Inferior parietal cortex (tissue), 1 donor: ENCODE results near the gene MICOS13.
"Not testable (repeated sequence)": the region's sequence is repeated elsewhere in the genome, so short reads cannot be mapped to it uniquely, and the experiment has no call there.

Experiments used
- DNase-seq: peaks from one replicate; pipeline ENCODE4 v3.0.0-alpha.2; 2016; ENCODE audit errors: extremely low spot score

The MICOS13 gene, protein sequence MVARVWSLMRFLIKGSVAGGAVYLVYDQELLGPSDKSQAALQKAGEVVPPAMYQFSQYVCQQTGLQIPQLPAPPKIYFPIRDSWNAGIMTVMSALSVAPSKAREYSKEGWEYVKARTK

DNA sequence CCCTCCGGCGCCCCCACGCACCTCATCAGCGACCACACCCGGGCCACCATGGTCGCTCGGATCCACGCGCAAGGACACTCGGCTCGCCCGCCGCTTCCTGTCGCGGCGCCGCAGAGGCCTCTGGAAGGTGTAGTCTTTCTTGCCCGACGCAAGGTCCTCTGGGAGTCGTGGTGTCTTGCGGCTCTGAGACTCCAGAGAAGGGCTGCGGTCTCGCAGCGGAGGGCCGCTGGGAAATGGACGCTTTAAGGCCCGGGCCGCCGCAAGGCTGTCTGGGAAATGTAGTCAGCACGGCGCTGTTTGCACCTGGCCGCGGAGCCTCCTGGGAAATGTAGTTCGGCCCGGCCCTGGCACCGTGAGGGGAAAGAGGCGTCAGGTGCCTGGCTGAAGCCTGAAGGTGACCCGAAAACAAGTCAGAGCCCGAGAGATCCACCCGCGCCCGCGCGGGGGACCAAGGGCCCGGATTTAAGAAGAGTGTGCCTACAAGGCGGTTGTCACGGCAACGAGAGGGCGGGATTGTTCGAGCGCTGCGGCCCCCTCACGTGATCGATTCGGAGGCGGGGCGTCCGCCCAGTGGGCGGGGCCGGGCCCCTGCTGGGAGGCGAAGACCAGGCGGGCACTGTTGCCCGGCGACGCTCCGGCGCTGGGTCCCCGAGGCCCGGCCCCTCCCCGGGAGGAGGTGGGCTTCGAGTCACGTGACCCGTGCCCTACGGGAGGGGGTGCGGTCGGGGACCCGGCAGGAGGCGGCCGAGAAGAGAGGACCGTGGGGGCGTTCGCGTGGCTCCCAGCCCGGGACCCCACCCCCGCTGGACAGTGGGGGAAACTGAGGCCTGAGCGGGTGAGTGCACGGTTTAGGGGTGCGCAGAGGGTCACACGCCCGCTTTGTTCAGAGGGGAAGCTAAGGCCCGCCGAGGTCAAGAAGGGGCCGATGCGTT, at the start of gene MICOS13, which contains the start of gene HSD11B1L:
Gene MICOS13, minus strand, starts transcription at position 80 of the 932 bp plus-strand sequence. Its CDS starts 30 bp downstream, at position 50.
Gene HSD11B1L, plus strand, starts transcription at position 591 of the 932 bp plus-strand sequence. CDS start 3,806 bp downstream, outside the sequence.
- peak; percentile 98 for DNase-seq

DNA sequence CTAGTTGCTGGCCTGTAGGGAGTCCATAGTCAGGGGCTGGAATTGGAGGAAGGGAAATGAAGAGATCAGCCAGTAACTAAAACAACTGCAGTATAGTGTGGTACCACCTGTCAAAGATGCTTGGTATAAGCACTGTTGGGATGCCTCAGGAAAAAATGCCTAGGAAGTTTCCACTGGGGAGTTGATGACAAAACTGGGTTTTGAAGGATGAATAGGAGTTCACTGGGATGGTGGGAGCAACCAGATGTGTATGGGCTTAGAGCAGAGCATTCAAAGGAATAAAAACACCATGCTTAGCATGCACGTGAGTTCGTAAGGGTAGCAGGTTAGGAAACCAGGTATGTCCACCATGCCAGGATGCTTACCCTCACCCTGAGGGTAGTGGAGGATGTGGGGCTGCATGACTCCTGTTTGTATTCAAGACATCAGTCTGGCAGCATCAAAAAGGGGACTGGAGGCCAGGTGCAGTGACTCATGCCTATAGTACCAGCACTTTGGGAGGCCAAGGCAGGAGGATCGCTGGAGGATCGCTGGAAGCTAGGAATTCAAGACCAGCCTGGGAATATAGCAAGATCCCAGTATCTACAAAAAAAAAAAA, 47.2 kb upstream of the MICOS13 start:
- DNase-seq, result no peak

DNA sequence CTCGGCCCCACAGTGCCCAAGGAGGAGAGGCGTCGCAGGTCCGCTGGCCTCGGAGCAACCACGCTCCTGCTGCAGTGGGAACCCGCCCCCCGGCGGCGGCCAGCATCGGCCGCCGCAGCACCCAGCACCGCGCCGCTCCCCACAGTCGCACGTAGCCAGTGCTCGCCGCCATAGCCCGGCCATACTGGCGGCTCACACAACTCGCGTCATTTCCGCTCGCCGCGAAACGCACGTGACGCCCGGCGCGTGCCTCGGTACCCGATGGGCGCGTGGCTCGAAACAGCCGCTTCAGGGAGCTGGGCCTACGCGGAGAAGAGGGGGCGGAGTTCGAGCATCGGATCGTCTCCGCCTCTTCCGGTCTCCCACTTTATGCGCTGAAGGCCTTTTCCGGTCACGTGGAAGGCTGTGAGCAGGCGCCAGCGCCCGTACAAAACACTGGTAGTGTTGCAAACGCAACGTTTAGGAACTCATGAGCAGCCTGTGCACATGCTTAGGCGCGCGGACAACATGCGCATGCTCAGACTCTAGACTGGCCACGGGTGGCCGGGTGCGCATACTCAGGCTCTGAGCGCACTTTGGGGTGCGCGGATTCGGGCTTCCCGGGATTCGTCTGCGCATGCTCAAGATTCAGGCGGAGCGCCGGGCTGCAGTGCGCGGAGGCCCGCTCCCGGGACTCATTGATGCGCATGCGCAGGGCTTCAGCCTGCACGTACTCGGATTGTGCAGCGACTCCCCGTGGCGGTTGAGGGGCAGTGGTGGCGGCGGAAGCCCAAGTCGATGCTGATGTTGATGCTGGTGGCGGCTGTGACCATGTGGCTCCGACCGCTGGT, 39.9 kb upstream of the MICOS13 start, which contains the start of the genes CATSPERD and LONP1:
Gene CATSPERD, plus strand, starts transcription at position 677 of the 830 bp plus-strand sequence. Its CDS starts 101 bp downstream, at position 778.
Gene LONP1, minus strand, starts transcription at position 186 of the 830 bp plus-strand sequence. Its CDS starts 14 bp downstream, at position 172.
- peak; percentile 99 for DNase-seq

DNA sequence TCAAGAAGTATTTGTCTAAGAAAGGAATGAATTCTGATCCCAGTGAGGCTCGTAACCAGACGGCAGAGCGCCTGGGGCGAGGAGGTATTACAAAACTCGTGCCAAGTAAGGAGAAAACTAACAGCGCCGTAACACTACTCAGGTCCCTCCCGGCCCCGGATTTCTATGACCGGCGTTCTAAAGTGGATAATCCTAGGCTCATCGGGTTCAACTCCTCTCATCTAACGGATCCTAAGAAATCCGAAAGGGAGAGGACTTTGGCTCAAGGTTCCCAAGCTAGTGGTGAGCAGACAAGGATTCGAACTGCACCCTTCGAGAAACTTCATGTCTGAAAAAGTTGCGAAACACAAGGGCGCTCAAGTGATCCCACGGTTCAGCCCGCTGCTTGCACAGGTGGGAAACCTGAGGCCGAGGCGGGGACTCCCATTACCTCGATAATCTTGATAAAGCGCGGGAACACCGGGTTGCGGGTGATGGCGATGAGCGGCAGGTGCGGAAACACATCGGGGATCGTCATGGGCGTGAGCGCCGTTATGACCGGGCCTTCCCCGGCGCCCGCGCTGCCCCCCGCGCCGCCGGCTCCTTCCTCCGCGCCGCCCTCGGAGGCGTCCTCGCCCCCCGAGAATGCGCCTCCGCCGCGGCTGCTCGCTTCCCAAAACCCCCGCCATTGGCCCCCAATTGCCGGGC, 39.1 kb upstream of the MICOS13 start:
- DNase-seq, result peak; percentile 3

DNA sequence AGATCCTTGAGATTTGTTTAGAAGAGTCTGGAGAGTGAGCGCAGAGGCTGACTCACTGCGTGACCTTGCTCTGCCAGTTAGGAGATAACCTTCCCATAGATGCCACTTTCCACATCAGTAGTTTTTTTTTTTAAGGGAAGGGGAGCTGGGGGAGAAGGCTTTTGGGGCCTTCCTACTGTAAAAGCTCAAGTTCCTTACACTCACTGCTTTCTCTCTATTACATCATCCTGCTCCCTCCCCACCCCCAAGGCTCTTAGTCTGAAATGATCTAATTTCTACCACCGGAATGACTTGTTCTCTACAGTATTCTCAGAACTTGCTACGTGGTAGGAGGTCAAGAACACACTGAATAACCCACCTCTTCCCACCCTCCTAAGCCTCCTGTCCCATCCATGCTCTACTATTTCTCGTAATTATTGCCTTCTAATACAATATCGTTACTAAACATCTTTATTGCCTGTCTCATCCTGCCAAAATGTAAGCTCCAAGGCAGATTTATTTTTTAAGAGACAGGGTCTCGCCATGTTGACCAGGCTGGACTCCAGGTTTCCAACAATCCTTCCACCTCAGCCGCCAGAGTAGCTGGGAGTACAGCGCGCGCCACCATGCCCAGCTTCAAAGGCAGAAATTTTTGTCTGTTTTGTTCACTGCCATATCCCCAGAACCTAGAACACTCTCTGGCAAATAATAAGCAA, 38.4 kb upstream of the MICOS13 start:
- no peak for DNase-seq

DNA sequence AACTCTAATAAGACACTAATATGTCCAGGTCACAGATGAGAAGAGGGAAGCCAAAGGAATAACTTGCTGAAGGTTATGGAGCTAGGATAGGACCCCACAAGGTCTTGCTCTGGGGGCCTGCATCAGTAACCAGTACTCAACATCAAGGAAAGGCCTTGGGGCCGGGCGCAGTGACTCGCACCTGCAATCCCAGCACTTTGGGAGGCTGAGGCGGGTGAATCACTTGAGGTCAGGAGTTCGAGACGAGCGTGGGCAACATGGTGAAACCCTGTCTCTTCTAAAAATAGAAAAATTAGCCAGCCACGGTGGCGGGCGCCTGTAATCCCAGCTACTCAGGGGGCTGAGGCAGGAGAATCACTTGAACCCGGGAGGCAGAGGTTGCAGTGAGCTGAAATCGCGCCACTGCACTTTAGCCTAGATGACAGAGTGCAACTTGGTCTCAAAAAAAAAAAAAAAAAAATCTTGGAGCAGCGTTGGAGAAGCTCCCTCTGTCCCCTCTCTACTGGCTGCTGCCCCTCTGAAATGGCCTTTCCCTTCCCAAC, 37.8 kb upstream of the MICOS13 start:
- no peak for DNase-seq

DNA sequence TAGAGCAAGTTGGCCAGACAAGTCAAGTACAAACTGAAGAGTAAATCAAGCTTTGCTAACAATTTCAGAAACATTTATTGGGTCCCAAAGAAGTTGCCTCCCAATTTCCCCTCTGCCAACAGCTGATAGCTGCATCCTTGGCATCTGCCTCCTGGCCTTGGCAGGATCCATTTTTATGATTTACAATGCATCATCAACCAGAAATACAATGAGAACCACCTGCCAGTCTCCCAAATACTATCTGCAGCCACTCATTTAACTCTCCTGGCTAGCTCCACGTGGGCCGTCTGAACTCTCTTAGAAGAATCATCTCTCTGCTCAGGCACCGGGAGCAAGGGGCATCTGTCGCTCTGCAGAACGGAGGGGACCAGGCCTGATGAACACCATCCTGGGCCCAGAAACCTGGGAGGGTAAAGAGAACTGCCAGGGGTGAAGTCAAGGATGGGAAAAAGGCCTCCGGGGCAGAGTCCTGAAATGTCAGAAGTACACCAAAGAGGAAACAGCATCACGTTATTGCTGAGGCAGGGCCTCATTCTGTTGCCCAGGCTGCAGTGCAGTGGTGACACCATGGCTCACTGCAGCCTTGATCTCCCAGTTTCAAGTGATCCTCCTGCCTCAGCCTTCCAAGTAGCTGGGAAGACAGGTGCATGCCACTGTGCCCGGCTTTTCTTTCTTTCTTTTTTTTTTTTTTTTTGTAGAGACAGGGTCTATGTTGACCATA, 37.1 kb upstream of the MICOS13 start:
- no peak for DNase-seq

DNA sequence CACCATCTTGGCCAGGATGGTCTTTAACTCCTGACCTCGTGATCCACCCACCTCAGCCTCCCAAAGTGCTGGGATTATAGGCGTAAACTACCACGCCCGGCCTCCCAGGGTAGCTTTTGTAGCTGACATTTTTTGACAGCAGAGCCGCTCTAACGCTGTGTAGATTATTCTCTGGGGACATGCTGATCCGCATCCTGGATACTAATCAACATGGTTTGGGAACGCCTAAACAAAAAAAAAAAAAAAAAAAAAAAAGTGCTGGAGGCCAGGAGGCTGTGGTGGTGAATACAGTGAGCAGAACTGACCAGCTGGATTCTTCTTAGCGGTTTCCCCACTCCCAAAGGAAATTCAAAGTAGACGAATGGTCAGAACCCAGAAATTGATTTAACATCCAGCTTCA, 34.5 kb upstream of the MICOS13 start:
- no peak for DNase-seq

DNA sequence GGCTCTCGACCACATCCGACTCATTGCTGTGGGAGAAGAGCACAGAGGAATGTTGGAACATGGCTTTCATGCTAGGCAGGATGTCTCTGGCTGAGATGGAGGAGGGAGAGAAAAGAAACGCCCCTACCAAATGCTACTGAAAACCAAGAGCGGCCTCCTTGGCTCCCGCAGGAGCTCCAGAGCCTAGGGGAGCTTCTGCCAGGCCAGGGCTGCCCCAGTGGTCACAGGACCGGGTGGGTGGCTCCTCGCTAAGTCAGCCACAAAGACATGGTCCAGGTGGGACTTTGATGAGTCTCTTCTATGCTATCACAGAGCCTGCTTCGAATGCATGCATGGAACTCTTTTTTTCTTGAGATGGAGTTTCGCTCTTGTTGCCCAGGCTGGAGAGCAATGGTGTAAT, 32.9 kb upstream of the MICOS13 start:
- no peak for DNase-seq

DNA sequence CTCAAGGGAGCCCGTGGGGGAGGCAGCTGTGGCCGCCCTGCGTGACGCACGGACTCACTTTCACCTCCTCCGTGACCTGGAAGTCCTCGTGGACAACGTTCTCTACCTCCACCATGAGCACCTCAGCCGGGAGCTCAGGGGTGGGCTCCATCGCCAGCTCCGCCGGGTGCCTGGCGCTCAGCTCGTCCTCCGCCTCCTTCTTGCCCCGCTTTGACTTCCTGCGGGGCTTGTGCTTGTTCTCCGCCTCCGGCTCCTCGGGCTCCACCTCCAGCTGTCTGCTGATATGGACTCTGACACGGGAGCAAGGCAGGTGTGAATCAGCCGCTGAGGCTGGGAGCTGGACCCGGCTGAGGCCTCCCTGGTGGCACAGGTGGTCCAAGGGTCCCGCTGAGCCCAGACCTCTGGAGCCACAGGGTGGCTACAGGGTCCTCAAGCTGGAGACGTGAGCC, 31.4 kb upstream of the MICOS13 start:
- no peak for DNase-seq

DNA sequence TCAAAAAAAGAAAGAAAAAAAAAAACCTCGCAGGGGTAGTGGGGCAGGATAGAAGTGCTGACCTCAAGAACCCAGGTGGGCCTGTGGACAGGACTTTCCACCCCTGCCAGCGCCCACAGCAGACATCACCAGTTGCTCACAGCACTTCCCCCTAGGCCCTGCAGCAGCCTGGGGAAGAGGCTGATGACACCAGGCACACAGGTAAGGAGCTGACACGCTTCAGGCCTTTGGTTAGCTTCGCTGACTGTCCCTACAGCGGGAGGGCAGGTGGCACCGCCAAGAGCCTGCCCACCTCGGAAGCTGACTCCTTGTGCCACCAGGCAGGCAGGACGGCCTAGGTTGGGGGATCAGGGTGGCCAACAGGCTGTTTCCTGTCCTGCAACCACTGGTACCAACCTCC, 30.7 kb upstream of the MICOS13 start:
- no peak for DNase-seq

DNA sequence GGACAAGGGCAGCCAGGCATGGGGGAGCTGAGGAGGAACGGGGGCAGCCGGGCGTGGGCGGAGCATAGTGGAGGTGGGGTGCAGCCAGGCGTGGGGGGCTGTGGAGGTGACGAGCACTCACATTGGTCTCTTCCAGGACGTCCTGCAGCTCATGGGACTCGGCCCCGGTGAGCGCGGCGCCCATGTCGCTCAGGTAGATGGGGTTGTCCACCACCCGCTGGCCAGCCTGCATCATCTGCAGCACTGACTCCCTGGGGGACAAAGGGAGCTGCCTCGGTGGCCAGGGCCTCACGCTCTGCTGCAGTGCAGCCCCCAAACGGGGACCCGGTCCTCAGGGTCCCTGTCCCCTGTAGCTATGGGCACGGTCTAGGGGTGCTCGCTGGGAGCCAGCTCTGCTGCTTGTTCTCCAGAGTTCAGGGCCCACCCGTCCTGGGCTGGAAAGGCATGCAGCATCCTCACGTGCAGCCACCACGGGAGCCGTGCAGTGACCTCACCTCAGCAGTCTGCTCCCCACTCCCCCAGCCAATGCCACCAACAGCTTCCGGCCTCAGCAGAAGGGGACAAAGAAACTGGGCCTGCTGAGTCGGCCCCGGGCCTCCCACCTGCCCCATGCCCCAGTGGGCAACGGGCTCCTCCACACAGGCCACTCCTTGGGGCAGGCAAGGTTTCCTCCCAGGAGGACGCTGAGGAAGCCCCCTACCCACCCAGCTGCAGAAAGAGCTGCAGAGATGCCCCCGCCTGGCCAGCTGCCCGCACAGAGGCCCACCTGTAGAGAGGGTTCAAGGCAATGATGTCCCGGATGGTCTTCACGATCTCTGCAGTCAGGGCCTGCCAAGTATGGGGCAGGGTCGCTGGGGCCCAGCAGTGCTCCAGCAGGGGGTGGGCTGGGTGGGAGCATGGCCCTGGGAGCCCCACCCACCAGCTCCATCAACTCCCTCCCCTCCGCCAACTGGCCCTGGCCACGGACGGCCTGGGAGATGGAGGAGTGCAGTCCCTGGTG, 27.6 kb upstream of the MICOS13 start:
- no peak for DNase-seq

DNA sequence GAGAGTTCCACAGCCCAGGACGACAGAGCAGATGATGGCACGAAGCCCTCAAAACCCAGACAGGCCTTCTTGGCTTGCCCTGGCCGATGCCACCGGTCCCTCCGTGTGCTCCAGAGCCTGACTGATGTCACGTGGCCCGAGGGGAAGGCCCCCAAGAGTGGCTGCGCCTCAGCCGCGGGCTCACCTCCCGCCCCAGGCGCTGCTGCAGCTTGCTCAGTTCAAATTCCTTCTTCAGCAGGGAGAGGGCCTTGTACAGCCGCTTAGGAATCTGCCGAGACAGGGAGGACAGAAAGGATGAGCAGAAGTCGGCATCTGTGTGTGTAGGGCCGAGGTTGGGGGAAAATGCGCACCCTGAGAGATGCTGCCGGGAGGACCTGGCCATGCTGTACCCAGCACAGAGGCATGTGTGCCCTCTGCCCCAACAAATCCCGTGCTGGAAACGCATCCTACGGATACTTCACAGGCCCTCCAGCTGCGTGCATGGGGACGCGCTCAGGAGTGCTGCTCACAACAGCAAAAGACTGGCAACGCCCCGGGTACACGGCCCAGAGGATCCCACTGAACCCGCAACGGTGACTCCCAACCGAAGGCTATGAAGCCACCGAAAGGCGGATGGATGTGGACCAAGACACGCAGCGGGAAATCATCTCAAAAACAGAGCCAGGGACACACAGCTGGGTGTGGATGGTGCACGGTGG, 26.7 kb upstream of the MICOS13 start:
- no peak for DNase-seq

DNA sequence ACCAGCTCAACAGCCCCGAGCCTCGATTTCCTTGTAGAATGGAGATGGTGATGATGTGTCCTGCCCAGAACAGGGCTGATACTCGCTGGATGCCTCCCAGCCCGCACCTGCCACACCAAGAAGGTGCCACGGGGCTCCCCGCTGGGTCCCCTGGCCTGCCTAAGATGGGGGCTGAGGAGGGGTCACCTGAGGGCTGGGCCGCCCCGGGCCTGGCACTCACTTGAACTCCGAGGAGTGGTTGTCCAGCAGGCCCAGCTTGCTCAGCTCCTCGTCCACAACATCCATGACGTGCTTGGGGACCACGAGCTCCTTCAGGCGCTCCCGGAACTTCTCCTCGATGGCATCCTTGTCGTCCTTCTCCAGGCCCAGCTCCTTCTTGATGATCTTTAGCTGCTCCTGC, 25.2 kb upstream of the MICOS13 start:
- DNase-seq, result no peak

DNA sequence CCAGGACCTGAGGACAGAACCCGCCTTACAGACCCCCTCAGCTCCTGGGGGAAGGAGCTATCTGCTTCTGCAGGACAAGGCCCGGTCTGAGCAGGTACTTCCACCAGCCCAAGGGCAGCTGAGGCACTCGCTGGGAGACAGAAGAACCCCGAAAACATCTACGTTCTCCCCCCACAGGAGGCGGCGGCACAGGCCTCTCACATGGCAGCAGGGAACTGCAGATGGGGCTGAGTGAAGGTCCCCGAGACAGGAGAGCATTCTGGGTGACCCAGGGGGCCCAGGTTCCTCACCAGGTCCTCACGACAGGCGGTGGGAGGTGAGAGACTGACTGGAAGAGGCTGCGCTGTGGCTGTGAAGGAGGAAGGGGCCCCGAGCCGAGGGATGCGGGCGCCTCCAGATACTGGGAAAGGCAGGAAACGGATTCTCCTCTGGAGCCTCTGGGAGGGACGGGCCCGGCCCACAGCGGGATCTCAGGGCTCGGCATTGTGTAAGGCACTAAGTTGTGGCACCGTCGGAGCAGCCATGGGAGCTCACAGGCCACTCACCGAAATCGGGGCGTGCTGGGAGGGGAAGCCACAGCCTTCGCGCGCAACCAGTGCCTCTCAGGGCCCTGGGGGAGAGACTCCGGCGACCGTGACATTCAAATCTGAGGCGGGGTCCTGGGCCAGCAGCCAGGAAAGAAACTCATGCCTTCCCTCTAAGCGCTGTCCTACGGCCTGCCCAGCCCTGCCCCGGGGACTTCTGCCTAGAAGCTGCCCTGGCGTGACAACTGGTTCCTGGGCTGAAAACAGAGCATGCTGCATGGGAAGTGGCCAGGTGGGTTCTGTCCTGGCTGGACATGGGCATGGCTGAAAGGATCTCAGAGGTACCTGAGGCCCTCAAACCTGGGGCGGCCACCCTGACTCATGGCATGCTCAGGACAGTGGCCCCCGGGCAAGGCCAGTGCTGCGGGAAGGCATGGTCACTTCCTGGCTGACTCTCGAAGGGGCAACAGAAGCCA, 23.8 kb upstream of the MICOS13 start:
- DNase-seq, result no peak

DNA sequence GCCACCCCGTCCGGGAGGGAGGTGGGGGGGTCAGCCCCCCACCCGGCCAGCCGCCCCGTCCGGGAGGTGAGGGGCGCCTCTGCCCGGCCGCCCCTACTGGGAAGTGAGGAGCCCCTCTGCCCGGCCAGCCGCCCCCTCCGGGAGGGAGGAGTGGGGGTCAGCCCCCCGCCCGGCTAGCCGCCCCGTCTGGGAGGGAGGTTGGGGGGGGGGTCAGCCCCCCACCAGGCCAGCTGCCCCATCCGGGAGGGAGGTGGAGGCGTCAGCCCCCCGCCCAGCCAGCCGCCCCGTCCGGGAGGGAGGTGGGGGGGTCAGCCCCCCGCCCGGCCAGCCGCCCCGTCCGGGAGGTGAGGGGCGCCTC, 21.7 kb upstream of the MICOS13 start:
- not testable (repeated sequence) for DNase-seq
